Liver (tissue), 9 donors: ENCODE data around the gene TEX9. TPM values are rescaled to one million over a fixed set of nuclear protein-coding genes. Genes with fewer than 3 reads are reported as not detected.
"Not testable (repeated sequence)": the region's sequence is repeated elsewhere in the genome, so short reads cannot be mapped to it uniquely, and the experiment has no call there.

Experiments
- DNase-seq: peaks from one replicate; pipeline ENCODE4 v3.0.0-alpha.2; 2017; ENCODE audit warnings: low spot score
- H3K27ac ChIP-seq, 2 donors: one replicate each; pipeline ENCODE4 v1.7.0; 2013; ENCODE audit warnings: inconsistent platforms in 2 of 2, low read length in 2 of 2, control low read depth in 1 of 2, low read depth in 1 of 2, mild to moderate bottlenecking in 1 of 2
- H3K27me3 ChIP-seq, 4 donors: one replicate each; pipeline versions ENCODE4 v1.6.1 to v1.7.0; 2013; ENCODE audit warnings: low read length in 3 of 4, inconsistent platforms in 1 of 4, mild to moderate bottlenecking in 1 of 4, moderate library complexity in 1 of 4; ENCODE audit not compliant: control insufficient read depth in 4 of 4, insufficient read depth in 4 of 4
- H3K36me3 ChIP-seq, 4 donors: one replicate each; pipeline versions ENCODE4 v1.6.1 to v1.7.0; 2013; ENCODE audit warnings: low read length in 3 of 4, mild to moderate bottlenecking in 3 of 4, low read depth in 1 of 4, moderate library complexity in 1 of 4; ENCODE audit not compliant: control insufficient read depth in 4 of 4, insufficient read depth in 3 of 4
- H3K4me1 ChIP-seq, 4 donors: one replicate each; pipeline versions ENCODE4 v1.6.1 to v1.7.0; 2013; ENCODE audit warnings: low read length in 3 of 4, mild to moderate bottlenecking in 3 of 4, moderate library complexity in 1 of 4; ENCODE audit not compliant: control insufficient read depth in 4 of 4, insufficient read depth in 4 of 4
- H3K4me3 ChIP-seq, 3 donors: one replicate each; pipeline versions ENCODE4 v1.6.1 to v1.7.0; 2013; ENCODE audit warnings: low read length in 3 of 3, control low read depth in 1 of 3, low read depth in 1 of 3, mild to moderate bottlenecking in 1 of 3
- H3K9ac ChIP-seq, 2 donors: one replicate each; pipeline ENCODE4 v1.7.0; 2013; ENCODE audit warnings: low read length in 2 of 2, mild to moderate bottlenecking in 2 of 2, moderate library complexity in 2 of 2, control low read depth in 1 of 2, low read depth in 1 of 2
- H3K9me3 ChIP-seq, 4 donors: one replicate each; pipeline versions ENCODE4 v1.6.1 to v1.7.0; 2013; ENCODE audit warnings: low read length in 3 of 4; ENCODE audit not compliant: control insufficient read depth in 4 of 4
- EGR1 ChIP-seq, 2 donors: IDR thresholded peaks; 2 replicates each; pipeline ENCODE4 v1.6.1; 2016 to 2018; ENCODE audit warnings: antibody characterized with exemption in 2 of 2, low read depth in 2 of 2
- FOXA1 ChIP-seq: IDR thresholded peaks from 2 replicates; pipeline ENCODE4 v1.6.1; 2016; ENCODE audit warnings: antibody characterized with exemption
- GABPA ChIP-seq, 2 donors: IDR thresholded peaks in 1 of 2; conservative IDR thresholded peaks in 1 of 2; 2 replicates each; pipeline ENCODE4 v1.6.1; 2016; ENCODE audit warnings: antibody characterized with exemption in 2 of 2, mild to moderate bottlenecking in 1 of 2, moderate library complexity in 1 of 2
- HNF4G ChIP-seq: IDR thresholded peaks from 2 replicates; pipeline ENCODE4 v1.6.1; 2016; ENCODE audit warnings: antibody characterized with exemption
- JUND ChIP-seq, 2 donors: IDR thresholded peaks; 2 replicates each; pipeline ENCODE4 v1.6.1; 2016; ENCODE audit warnings: antibody characterized with exemption in 2 of 2
- NR2F2 ChIP-seq: IDR thresholded peaks from 2 replicates; pipeline ENCODE4 v1.6.1; 2016; ENCODE audit warnings: antibody characterized with exemption
- RAD21 ChIP-seq, 2 donors: IDR thresholded peaks; 2 replicates each; pipeline ENCODE4 v1.6.1; 2016; ENCODE audit warnings: antibody characterized with exemption in 2 of 2, mild to moderate bottlenecking in 2 of 2
- SP1 ChIP-seq: IDR thresholded peaks from 2 replicates; pipeline ENCODE4 v1.6.1; 2018; ENCODE audit warnings: antibody characterized with exemption, mild to moderate bottlenecking
- WGBS: extraction: QIAGEN DNeasy Blood & Tissue Kit; methylation state at CpG from one replicate; pipeline ENCODE4 v1.1.7; 2013; 5-methylcytosine and 5-hydroxymethylcytosine counted together
- polyA plus RNA-seq, 2 donors: library from polyadenylated mRNA; stranded (reverse) in 1 of 2; unstranded in 1 of 2; fragments of 200-250 nt in 1 of 2; fragments of >200 nt in 1 of 2; fragmentation: Nextera tagmentation in 1 of 2; extraction: Ambion mirVana in 1 of 2; gene quantifications; one replicate each; pipeline versions ENCODE4 v1.2.1 to v1.2.3, GENCODE V29; 2013 to 2015
- total RNA-seq, 2 donors: library from RNA; depleted of rRNA; stranded (reverse); fragments of >200 nt; gene quantifications; one replicate each; pipeline ENCODE4 v1.2.3, GENCODE V29; 2014
- TF ChIP-seq, protein P1 (sequence below): IDR thresholded peaks from 2 replicates; pipeline ENCODE4 v1.6.1; 2016; ENCODE audit warnings: antibody characterized with exemption
- TF ChIP-seq, protein P2 (sequence below): IDR thresholded peaks from 2 replicates; pipeline ENCODE4 v1.6.1; 2016; ENCODE audit warnings: antibody characterized with exemption
- TF ChIP-seq, protein P3 (sequence below): IDR thresholded peaks from 2 replicates; pipeline ENCODE4 v1.6.1; 2016; ENCODE audit warnings: antibody characterized with exemption
- TF ChIP-seq, protein P4 (sequence below): fragments of 150-350 bp; IDR thresholded peaks from 2 replicates; pipeline ENCODE4 v1.5.1; 2017; ENCODE audit warnings: improper control_type of control experiment, low read depth, low read length; ENCODE audit not compliant: missing input control
- TF ChIP-seq, protein P5 (sequence below): IDR thresholded peaks from 2 replicates; pipeline ENCODE4 v1.6.1; 2016; ENCODE audit warnings: antibody characterized with exemption, mild to moderate bottlenecking
- donor health status: healthy.
- donor health status: healthy.
- donor health status: healthy.
- donor health status: healthy.
- donor health status: healthy.

Gene TEX9
- total and polyA plus RNA-seq, 4 donors, result 0.48 to 1.4 (median 0.90) TPM

DNA sequence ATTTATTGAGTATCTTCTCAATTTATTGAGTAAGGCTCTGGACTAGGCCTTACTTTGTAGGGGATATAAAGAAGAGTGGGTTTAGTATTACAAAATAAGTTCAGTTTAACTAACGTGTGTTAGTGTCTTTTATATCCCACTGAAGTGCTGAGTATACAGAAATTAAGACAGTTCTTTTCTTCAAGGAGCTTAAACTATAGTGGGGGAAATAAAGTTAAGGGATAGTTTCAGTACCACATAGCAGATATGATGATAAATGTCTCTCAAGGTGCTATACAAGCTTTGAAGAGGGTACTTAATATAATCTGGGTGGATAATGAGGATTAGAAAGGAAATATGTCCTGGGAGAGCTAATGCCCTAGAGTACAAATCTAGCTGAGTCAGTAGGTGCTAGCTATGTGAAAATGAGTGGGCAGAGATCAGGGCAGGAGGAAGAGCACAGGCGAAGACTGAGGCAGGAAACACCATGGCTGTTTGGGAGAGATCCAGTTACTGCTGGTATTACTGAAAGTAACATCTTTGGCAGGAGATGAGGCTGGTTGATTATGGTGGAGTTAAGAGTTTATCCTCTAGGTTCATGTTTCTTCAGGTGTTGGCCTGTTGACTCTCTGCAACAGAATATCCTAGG lies 46.0 kb downstream of the TEX9 start:
- no peaks in the 10 kb centered on the region for H3K36me3 ChIP-seq
- WGBS, result 86% methylated on average over 2 of the region's 2 CpGs
- no peak overlapping the region for H3K4me3 ChIP-seq
- no peaks in the 10 kb centered on the region for H3K4me1 ChIP-seq
- no peaks in the 10 kb centered on the region for H3K27me3 ChIP-seq
- H3K27ac ChIP-seq, result no peak overlapping the region
- no peak for DNase-seq
- TF ChIP-seq SP1 (no peak), RAD21 (IDR thresholded peaks at IDR 0.05) (no peak), FOXA1 (no peak), EGR1 (IDR thresholded peaks at IDR 0.05; ENCODE audit: low read depth in 2 of 2) (no peak), JUND (IDR thresholded peaks at IDR 0.05) (no peak), NR2F2 (no peak), HNF4G (no peak), GABPA (IDR thresholded peaks at IDR 0.05 in 1 of 2, conservative IDR thresholded peaks at IDR 0.05 in 1 of 2) (no peak)
- TF ChIP-seq, protein P1, sequence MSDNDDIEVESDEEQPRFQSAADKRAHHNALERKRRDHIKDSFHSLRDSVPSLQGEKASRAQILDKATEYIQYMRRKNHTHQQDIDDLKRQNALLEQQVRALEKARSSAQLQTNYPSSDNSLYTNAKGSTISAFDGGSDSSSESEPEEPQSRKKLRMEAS, result no peak
- TF ChIP-seq, protein P2, sequence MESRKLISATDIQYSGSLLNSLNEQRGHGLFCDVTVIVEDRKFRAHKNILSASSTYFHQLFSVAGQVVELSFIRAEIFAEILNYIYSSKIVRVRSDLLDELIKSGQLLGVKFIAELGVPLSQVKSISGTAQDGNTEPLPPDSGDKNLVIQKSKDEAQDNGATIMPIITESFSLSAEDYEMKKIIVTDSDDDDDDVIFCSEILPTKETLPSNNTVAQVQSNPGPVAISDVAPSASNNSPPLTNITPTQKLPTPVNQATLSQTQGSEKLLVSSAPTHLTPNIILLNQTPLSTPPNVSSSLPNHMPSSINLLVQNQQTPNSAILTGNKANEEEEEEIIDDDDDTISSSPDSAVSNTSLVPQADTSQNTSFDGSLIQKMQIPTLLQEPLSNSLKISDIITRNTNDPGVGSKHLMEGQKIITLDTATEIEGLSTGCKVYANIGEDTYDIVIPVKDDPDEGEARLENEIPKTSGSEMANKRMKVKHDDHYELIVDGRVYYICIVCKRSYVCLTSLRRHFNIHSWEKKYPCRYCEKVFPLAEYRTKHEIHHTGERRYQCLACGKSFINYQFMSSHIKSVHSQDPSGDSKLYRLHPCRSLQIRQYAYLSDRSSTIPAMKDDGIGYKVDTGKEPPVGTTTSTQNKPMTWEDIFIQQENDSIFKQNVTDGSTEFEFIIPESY, result no peak
- TF ChIP-seq, protein P3, sequence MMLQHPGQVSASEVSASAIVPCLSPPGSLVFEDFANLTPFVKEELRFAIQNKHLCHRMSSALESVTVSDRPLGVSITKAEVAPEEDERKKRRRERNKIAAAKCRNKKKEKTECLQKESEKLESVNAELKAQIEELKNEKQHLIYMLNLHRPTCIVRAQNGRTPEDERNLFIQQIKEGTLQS, result no peak
- TF ChIP-seq, protein P4, sequence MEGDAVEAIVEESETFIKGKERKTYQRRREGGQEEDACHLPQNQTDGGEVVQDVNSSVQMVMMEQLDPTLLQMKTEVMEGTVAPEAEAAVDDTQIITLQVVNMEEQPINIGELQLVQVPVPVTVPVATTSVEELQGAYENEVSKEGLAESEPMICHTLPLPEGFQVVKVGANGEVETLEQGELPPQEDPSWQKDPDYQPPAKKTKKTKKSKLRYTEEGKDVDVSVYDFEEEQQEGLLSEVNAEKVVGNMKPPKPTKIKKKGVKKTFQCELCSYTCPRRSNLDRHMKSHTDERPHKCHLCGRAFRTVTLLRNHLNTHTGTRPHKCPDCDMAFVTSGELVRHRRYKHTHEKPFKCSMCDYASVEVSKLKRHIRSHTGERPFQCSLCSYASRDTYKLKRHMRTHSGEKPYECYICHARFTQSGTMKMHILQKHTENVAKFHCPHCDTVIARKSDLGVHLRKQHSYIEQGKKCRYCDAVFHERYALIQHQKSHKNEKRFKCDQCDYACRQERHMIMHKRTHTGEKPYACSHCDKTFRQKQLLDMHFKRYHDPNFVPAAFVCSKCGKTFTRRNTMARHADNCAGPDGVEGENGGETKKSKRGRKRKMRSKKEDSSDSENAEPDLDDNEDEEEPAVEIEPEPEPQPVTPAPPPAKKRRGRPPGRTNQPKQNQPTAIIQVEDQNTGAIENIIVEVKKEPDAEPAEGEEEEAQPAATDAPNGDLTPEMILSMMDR, result no peak
- TF ChIP-seq, protein P5, sequence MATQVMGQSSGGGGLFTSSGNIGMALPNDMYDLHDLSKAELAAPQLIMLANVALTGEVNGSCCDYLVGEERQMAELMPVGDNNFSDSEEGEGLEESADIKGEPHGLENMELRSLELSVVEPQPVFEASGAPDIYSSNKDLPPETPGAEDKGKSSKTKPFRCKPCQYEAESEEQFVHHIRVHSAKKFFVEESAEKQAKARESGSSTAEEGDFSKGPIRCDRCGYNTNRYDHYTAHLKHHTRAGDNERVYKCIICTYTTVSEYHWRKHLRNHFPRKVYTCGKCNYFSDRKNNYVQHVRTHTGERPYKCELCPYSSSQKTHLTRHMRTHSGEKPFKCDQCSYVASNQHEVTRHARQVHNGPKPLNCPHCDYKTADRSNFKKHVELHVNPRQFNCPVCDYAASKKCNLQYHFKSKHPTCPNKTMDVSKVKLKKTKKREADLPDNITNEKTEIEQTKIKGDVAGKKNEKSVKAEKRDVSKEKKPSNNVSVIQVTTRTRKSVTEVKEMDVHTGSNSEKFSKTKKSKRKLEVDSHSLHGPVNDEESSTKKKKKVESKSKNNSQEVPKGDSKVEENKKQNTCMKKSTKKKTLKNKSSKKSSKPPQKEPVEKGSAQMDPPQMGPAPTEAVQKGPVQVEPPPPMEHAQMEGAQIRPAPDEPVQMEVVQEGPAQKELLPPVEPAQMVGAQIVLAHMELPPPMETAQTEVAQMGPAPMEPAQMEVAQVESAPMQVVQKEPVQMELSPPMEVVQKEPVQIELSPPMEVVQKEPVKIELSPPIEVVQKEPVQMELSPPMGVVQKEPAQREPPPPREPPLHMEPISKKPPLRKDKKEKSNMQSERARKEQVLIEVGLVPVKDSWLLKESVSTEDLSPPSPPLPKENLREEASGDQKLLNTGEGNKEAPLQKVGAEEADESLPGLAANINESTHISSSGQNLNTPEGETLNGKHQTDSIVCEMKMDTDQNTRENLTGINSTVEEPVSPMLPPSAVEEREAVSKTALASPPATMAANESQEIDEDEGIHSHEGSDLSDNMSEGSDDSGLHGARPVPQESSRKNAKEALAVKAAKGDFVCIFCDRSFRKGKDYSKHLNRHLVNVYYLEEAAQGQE, result no peak
- H3K9me3 ChIP-seq, result no peaks in the 10 kb centered on the region
- no peak overlapping the region for H3K9ac ChIP-seq

DNA sequence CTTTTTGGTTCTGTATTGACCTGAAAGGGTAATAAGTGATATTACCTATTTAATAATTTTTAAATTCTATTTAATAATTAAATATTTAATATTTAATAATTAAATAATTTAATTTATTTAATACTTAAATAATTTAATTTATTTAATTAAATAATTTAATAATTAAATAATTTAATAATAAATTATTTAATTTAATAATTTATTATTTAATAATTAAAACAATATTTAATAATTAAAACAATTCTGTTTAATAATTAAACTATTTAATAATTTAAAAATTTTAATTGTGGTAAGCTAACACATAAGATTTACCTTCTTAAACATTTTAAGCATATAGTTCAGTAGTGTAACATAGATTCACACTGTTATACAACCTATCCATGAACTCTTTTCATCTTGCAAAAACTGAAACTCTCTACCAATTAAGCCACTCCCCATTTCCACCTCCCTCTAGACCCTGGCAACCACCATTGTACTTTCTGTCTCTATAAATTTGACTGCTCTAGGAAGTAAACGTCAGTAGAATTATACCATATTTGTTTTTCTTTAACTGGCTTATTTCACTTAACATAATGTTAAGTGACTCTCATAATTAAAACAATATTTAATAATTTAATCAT lies 48.0 kb downstream of the TEX9 start:
- H3K27ac ChIP-seq, H3K9ac ChIP-seq, H3K36me3 ChIP-seq, H3K4me3 ChIP-seq, H3K4me1 ChIP-seq, H3K9me3 ChIP-seq, DNase-seq, H3K27me3 ChIP-seq: not testable (repeated sequence)
- WGBS, result 82% methylated on average over 1 of the region's 1 CpG
